AG09319 (cell line): Measurements from ENCODE around the gene CYB561A3.

ENCODE experiments used
- DNase-seq: peaks from one replicate; pipeline ENCODE4 v3.0.0-alpha.2; 2010; ENCODE audit warnings: low read depth; ENCODE audit errors: extremely low read depth
- TF ChIP-seq, protein P1 (sequence below): IDR thresholded peaks from 2 replicates; pipeline ENCODE4 v1.5.1; 2011; ENCODE audit warnings: low read depth, mild to moderate bottlenecking, inconsistent platforms, low read length, moderate library complexity

The CYB561A3 gene

DNA sequence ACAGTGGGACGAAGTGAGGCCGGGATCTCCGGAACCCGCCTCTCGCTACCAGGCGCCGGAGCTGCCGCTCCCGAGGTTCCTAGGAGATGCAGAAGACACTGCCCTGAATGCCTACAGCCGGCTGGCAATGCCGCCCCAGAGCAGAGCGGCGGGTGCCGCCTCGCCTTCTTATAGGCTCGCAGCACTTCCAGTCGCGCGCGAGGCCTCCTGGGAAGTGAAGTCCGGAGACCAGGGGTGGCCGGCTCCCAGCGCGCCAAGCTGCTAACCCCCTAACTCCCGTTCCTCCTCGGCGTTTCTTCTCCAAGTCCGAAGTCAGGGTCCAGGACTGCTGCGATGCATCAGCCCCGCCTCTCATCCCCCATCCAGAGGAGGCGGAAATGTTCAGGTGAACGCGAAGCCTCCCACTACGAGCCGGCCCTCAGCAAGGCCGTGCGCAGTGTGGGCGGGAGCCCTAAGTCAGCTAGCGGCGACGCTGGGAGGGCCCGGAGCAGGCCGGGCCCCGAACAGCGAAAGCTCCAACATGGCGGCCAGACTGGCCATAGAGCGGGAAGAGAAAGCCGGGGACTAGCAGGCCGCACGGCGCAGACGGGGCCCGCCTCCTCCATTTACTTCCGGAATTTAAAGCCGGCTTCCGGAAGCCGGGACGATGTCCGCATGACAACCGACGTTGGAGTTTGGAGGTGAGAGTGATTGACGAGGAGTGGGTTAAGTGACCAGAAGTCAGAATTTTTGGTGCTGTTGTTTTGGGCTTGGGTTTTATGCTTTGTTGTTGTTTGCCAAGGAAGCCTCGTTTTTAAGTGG is at the start of gene CYB561A3, which contains the start of gene TMEM138:
TSS of gene CYB561A3 (minus strand) at position 142 of the 801 bp plus-strand sequence. CDS start 5,169 bp downstream, outside the sequence.
TSS of gene TMEM138 (plus strand) at position 634 of the 801 bp plus-strand sequence. CDS start 2,017 bp downstream, outside the sequence.
- peak; percentile 79 for DNase-seq
- TF ChIP-seq, protein P1, sequence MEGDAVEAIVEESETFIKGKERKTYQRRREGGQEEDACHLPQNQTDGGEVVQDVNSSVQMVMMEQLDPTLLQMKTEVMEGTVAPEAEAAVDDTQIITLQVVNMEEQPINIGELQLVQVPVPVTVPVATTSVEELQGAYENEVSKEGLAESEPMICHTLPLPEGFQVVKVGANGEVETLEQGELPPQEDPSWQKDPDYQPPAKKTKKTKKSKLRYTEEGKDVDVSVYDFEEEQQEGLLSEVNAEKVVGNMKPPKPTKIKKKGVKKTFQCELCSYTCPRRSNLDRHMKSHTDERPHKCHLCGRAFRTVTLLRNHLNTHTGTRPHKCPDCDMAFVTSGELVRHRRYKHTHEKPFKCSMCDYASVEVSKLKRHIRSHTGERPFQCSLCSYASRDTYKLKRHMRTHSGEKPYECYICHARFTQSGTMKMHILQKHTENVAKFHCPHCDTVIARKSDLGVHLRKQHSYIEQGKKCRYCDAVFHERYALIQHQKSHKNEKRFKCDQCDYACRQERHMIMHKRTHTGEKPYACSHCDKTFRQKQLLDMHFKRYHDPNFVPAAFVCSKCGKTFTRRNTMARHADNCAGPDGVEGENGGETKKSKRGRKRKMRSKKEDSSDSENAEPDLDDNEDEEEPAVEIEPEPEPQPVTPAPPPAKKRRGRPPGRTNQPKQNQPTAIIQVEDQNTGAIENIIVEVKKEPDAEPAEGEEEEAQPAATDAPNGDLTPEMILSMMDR, result no peak

- DNase-seq, result no peak
- TF ChIP-seq, protein P1, result no peak
These were observed 45.5 kb upstream of the CYB561A3 start for GRCh38 chr11:61406991-61407728.

- DNase-seq, result no peak
- TF ChIP-seq, protein P1, result no peak
These were observed 44.4 kb upstream of the CYB561A3 start for GRCh38 chr11:61406067-61406466.

- TF ChIP-seq, protein P1, result no peak
These were observed 43.0 kb upstream of the CYB561A3 start for GRCh38 chr11:61404641-61405040.

DNA sequence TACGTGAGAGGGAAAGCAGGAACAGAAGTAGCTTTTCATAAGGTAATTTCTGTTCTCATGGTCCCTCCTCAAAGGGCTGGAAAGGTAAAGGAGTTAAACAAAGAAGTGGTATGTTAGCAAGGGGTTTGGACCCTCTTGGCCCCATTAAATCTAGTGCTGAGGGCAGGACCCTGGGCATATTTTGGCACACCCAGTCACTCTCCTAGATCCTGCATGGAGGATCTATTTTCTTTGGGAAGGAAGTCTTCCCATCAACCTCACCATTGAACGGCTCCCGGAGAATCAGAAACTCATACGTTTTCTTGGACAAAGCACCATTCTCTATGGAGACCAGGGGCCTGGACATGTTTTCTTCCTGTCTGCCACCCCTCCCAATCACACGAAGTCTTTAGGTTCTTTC is 42.4 kb upstream of the CYB561A3 start:
- TF ChIP-seq, protein P1, result no peak
- no peak for DNase-seq

More at GRCh38 chr11:61404641-61405040, 43.0 kb upstream of the CYB561A3 start:
- DNase-seq, result no peak

DNA sequence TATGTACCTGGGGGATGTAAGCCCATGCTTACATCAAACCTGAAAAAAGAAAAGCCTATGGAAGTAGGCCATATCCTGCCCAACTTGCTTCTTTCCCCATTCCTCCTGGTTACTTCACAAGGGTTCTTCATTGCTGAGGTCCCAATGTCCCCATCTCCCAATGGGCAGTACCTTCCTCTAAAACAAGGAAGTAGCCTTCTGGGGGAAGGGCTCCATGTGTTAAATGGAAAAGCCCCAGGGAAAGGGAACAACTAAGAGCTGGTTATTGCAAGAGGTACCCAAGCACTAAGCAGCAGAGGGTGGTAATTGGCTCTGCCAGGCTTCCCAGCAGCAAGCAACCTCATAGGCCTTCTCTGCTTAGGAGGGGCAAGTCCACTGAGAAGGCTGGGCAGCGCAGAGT is 42.0 kb upstream of the CYB561A3 start:
- DNase-seq, result no peak
- TF ChIP-seq, protein P1, result no peak

- TF ChIP-seq, protein P1, result no peak
- no peak for DNase-seq
These were observed 39.9 kb upstream of the CYB561A3 start for GRCh38 chr11:61401573-61401972.
